Ureter (tissue), 1 donor: ENCODE results near the gene LNPK. TPM values are rescaled to one million over a fixed set of nuclear protein-coding genes. Genes with fewer than 3 reads are reported as not detected.
"Not testable (repeated sequence)": the region's sequence is repeated elsewhere in the genome, so short reads cannot be mapped to it uniquely, and the experiment has no call there.

Experiments used
- DNase-seq: peaks from one replicate; pipeline ENCODE4 v3.0.0-alpha.2; 2020; ENCODE audit warnings: low spot score
- total RNA-seq: library from RNA; stranded (reverse); gene quantifications from one replicate; pipeline ENCODE4 v1.2.4, GENCODE V29; 2023
- donor health status: DM: yes; HTN: yes; CAD: no.

The LNPK gene, protein sequence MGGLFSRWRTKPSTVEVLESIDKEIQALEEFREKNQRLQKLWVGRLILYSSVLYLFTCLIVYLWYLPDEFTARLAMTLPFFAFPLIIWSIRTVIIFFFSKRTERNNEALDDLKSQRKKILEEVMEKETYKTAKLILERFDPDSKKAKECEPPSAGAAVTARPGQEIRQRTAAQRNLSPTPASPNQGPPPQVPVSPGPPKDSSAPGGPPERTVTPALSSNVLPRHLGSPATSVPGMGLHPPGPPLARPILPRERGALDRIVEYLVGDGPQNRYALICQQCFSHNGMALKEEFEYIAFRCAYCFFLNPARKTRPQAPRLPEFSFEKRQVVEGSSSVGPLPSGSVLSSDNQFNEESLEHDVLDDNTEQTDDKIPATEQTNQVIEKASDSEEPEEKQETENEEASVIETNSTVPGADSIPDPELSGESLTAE
- 32.5 TPM for total RNA-seq

DNA sequence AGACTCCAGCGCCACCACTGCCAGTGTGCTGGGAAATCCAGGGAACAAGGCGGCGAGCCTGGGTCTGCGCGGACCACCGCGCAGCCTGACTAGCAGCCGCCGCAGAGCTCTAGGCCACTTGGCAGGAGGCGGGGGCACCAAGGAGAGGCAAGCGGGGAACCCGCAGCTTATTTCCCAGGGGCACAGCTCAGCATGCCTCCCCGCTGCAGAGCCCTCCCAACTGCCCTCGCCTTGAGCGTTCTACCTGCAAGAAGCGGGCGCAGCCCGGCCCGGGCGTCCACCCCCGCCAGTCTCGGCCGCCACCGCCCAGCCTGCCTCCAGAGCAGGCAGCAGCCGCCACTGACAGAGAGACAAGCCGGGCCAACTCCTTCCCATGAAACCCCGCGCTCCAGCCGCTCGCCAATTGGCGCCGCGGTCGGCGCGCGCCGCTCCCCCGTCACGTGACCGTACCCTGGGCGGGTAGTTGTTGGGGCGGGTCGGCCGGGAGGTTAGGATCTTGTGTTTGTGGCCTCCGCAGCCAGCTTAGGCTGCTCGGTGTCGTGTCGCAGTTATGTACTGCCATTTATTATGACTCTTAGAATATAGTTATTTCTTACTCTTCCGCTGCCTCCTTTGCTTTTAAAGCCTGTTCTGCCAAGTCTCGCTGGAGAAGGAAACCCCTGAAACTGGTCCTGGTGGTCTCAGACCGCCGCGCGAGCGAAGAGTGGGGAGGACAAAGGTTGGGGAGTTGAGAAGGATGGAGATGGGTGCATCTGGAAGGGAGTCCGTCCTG, at the start of gene LNPK:
LNPK (minus strand) TSS at position 352 of the 772 bp plus-strand sequence. CDS start 6,683 bp downstream, outside the sequence.
- peak; percentile 95 for DNase-seq

- DNase-seq, result no peak
Measured at GRCh38 chr2:176039375-176039774, 37.3 kb upstream of the LNPK start.

- no peak for DNase-seq
Measured at GRCh38 chr2:176038694-176039093, 36.6 kb upstream of the LNPK start.

DNA sequence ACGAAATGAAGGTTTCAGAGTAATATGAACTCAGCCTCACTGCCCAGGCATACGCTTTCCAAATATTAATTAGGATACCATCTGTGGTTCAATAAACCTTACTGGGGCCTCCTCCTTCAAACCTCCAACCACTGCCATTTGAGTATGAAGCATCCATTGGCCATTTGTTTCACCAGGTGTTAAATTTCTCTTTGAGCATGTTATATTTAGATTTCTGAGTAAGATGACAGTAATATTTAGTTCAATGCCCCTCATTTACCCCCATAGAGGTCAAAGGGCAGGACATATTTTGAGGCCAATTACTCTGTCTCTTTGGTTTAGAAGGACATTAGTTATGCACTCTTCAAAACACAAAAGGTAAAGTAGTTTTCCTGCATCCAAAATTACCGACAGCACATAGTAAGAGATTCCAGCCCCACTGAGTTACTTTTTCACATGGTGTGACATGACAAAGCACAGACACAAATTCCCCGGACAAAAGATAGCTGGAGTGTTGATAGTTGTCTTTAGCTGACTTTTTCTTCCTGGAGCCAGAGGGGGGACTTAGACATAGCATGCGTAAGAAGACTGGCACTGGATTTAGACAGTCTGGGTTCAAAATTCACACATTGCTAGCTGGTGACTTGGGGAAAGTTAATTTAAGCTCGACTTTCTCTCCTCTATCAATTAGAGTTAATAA, 33.1 kb upstream of the LNPK start:
- DNase-seq, result no peak

- no peak for DNase-seq
Measured at GRCh38 chr2:176027806-176028205, 25.7 kb upstream of the LNPK start.

DNA sequence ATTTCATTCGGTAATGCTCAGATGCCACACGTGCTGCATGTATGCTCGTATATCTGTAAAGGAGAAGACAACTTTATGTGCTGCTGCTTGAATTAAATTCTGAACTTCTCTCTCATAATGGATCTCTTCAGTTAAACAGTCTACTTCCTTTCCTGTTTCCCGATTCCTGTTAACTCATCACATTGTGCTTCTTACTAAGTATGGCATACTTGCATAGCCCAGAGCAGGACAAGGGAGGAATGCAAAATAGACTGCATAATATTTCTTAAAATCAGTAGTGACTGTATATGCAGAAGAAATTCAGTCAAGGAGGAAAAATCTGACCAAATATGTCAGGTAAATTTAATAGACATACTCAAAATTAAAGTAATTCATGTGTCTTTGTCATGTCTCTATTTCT, 23.9 kb upstream of the LNPK start:
- DNase-seq, result no peak

GRCh38 chr2:176024083-176024482, 22.0 kb upstream of the LNPK start:
- DNase-seq, result no peak

DNA sequence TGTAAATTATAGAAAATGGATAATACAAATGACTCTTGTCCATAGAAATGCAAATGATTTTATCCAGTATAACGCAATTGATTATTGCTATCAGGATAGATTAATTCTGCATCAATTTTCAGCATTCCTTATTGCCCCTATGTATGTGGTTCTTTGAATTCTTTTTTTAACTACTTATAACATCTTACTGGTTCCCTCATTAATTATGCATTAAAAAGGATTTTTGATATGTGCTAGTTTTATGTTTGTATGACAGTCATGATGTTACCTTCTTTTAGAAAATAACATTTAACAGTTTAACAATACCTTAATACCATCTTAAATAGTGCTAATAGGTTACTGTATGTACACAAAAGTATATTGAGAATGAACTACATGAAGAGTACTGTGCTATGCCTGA, 20.0 kb upstream of the LNPK start:
- DNase-seq, result no peak

DNA sequence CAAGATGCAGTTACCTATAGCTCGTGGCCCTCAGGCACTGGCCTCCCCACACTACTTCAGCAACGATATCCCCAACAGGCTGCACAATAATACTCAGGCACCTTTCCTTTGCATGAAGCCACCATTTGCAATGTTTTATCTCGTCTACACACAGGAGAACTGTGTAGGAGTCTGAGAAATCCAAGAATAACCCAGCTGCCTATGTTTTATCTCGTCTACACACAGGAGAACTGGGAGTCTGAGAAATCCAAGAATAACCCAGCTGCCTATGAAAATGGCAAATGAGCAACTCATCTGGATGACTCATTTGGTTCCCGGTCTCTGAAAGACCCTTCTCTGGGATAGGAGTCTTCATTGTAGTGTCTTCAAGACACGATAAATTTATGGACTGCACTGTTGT, 18.3 kb upstream of the LNPK start:
- no peak for DNase-seq

- no peak for DNase-seq
Measured at GRCh38 chr2:176018708-176019107, 16.6 kb upstream of the LNPK start.

DNA sequence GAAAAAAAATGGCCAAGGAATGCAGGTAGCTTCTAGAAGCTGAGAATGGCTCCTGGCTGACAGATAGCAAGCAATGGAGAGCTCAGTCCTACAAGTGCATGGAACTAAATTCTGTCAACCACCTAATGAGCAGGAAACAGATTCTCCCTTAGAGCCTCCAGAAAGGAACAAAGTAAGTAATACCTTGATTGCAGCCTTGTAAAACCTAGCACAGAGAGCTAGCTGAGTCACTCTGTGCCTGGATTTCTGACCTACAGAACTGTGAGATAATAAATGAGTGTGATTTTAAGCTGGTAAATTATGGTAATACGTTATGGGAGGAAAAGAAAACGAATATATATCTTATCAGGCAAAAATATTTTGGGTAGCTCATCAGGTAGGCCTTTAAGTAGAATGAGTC, 7.4 kb upstream of the LNPK start:
- DNase-seq, result no peak

DNA sequence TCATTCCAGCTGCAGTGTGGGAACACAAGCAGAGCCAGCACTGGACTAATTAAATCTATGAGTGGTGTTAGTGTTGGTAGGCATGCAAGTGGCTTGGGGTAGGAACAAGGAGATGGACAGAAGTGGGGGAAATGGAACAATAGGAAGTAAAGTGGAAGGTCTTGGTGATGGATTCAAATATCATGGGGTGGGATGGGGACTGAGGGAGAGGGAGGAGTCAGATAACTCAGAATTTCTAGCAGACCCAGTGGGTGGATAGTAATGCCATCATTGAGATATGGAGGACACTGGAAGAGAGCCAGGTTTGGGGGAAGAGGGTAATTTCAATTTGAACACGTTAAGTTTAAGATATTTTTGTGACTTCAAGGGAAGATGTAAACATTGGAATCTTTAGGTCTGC, 2.9 kb upstream of the LNPK start:
- no peak for DNase-seq

- DNase-seq, result no peak
Measured at GRCh38 chr2:176003958-176004357, 1.9 kb upstream of the LNPK start.

GRCh38 chr2:176002688-176003210, 682 bp upstream of the LNPK start:
- peak; percentile 45 for DNase-seq

DNA sequence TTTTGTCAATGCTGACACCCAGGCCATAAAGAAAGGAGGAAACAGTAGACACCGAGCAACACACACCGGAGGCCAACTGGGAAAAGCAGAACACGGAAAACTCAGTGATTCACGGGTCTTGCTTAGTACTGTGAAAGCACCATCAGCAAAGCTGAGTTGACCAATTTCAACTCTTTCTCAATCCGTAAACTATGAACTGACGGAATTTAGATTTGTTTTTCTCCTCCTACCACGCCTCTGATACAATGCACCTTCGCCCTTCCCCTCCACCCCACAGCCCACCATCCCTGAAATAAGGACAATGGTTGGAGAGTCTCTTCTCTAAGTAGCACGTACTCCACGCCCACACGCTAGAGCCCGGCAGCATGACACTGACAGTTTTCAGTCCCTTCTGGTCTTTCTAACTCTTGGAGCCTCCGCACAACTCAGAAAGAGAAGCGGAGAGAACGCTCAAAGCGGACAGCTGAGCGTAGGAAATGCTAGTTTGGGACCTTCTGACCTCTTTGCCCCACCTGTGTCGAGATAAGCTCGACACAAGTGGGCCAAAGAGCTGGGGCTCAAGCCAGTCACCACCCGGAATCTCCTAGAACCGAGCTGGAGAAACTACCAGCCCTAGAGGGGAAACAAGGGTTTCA, 669 bp downstream of the LNPK start:
- no peak for DNase-seq

GRCh38 chr2:175999283-175999819, 2.7 kb downstream of the LNPK start:
- DNase-seq, result no peak

GRCh38 chr2:175990099-175990498, 12.0 kb downstream of the LNPK start:
- no peak for DNase-seq

DNA sequence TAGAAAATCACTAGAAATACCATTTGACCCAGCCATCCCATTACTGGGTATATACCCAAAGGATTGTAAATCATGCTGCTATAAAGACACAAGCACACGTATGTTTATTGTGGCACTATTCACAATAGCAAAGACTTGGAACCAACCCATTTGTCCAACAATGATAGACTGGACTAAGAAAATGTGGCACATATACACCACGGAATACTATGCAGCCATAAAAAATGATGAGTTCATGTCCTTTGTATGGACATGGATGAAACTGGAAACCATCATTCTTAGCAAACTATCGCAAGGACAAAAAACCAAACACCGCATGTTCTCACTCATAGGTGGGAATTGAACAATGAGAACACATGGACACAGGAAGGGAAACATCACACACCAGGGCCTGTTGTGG, 14.9 kb downstream of the LNPK start:
- not testable (repeated sequence) for DNase-seq

GRCh38 chr2:175984846-175985245, 17.2 kb downstream of the LNPK start:
- no peak for DNase-seq

- no peak for DNase-seq
Measured at GRCh38 chr2:175981551-175981950, 20.5 kb downstream of the LNPK start.

GRCh38 chr2:175976391-175977157, 25.5 kb downstream of the LNPK start:
- DNase-seq, result no peak
